Subcutaneous abdominal adipose tissue (tissue), 5 donors: ENCODE measurements around the gene FUBP3.

Source experiments
- H3K27ac ChIP-seq: one replicate; pipeline ENCODE4 v1.7.0; 2013; ENCODE audit warnings: low read depth, mild to moderate bottlenecking, inconsistent platforms, low read length, moderate library complexity
- H3K27me3 ChIP-seq, 5 donors: one replicate each; pipeline ENCODE4 v1.7.0; 2013; ENCODE audit warnings: low read length in 5 of 5, inconsistent platforms in 1 of 5; ENCODE audit not compliant: control insufficient read depth in 5 of 5, insufficient read depth in 4 of 5
- H3K36me3 ChIP-seq, 5 donors: one replicate each; pipeline ENCODE4 v1.7.0; 2013; ENCODE audit warnings: low read length in 5 of 5; ENCODE audit not compliant: control insufficient read depth in 5 of 5, insufficient read depth in 5 of 5
- H3K4me1 ChIP-seq, 5 donors: one replicate each; pipeline ENCODE4 v1.7.0; 2013; ENCODE audit warnings: low read length in 5 of 5, mild to moderate bottlenecking in 3 of 5, moderate library complexity in 1 of 5; ENCODE audit not compliant: control insufficient read depth in 5 of 5, insufficient read depth in 5 of 5
- H3K4me3 ChIP-seq, 5 donors: one replicate each; pipeline ENCODE4 v1.7.0; 2013; ENCODE audit warnings: low read length in 5 of 5, low read depth in 1 of 5
- H3K9ac ChIP-seq, 5 donors: one replicate each; pipeline ENCODE4 v1.7.0; 2013; ENCODE audit warnings: low read length in 5 of 5, mild to moderate bottlenecking in 4 of 5, moderate library complexity in 3 of 5
- H3K9me3 ChIP-seq, 5 donors: one replicate each; pipeline ENCODE4 v1.7.0; 2013; ENCODE audit warnings: low read length in 5 of 5; ENCODE audit not compliant: control insufficient read depth in 5 of 5
- donor health status: healthy.
- donor health status: healthy.
- donor health status: healthy.
- donor health status: healthy.
- donor health status: healthy.

Gene FUBP3

GRCh38 chr9:130665431-130666392, 86.3 kb downstream of the FUBP3 start:
- Histone ChIP-seq H3K27me3 (peaks cover 53 to 78% (median 74%) of the 10 kb centered on the region in 5 donors), H3K27ac (no peak overlapping the region), H3K36me3 (no peaks in the 10 kb centered on the region), H3K9ac (no peak overlapping the region), H3K4me3 (no peak overlapping the region), H3K4me1 (peaks cover 0 to 55% (median 46%) of the 10 kb centered on the region in 5 donors), H3K9me3 (no peaks in the 10 kb centered on the region)

GRCh38 chr9:130666393-130667119, 87.2 kb downstream of the FUBP3 start:
- no peak overlapping the region for H3K9ac ChIP-seq
- peaks cover 47 to 71% (median 65%) of the 10 kb centered on the region in 5 donors for H3K27me3 ChIP-seq
- H3K9me3 ChIP-seq: no peaks in the 10 kb centered on the region
- H3K4me1 ChIP-seq: peaks cover 0 to 48% (median 40%) of the 10 kb centered on the region in 5 donors
- H3K27ac ChIP-seq: no peak overlapping the region
- H3K36me3 ChIP-seq: no peaks in the 10 kb centered on the region
- no peak overlapping the region for H3K4me3 ChIP-seq

- Histone ChIP-seq H3K27me3 (peaks cover 41 to 66% (median 60%) of the 10 kb centered on the region in 5 donors), H3K4me1 (peaks cover 0 to 43% (median 38%) of the 10 kb centered on the region in 5 donors), H3K9ac (no peak overlapping the region)
Observed at GRCh38 chr9:130667120-130667435, 87.7 kb downstream of the FUBP3 start.

GRCh38 chr9:130668196-130668595, 88.8 kb downstream of the FUBP3 start:
- Histone ChIP-seq H3K9ac (no peak overlapping the region), H3K27me3 (peaks cover 30 to 54% (median 49%) of the 10 kb centered on the region in 5 donors), H3K4me1 (peaks cover 0 to 32% (median 28%) of the 10 kb centered on the region in 5 donors)

More at GRCh38 chr9:130667120-130667435, 87.7 kb downstream of the FUBP3 start:
- no peaks in the 10 kb centered on the region for H3K9me3 ChIP-seq
- H3K4me3 ChIP-seq: no peak overlapping the region
- H3K36me3 ChIP-seq: no peaks in the 10 kb centered on the region
- no peak overlapping the region for H3K27ac ChIP-seq

GRCh38 chr9:130668659-130669058, 89.3 kb downstream of the FUBP3 start:
- H3K9me3 ChIP-seq: no peaks in the 10 kb centered on the region
- no peaks in the 10 kb centered on the region for H3K36me3 ChIP-seq
- H3K9ac ChIP-seq: no peak overlapping the region
- no peak overlapping the region for H3K4me3 ChIP-seq
- peaks cover 28 to 50% (median 44%) of the 10 kb centered on the region in 5 donors for H3K27me3 ChIP-seq
- H3K4me1 ChIP-seq: peaks cover 0 to 28% (median 23%) of the 10 kb centered on the region in 5 donors
- H3K27ac ChIP-seq: no peak overlapping the region

More at GRCh38 chr9:130668196-130668595, 88.8 kb downstream of the FUBP3 start:
- H3K36me3 ChIP-seq: no peaks in the 10 kb centered on the region
- no peaks in the 10 kb centered on the region for H3K9me3 ChIP-seq
- no peak overlapping the region for H3K27ac ChIP-seq
- H3K4me3 ChIP-seq: no peak overlapping the region

GRCh38 chr9:130669965-130670364, 90.6 kb downstream of the FUBP3 start:
- no peak overlapping the region for H3K27ac ChIP-seq
- peaks cover 23 to 38% (median 35%) of the 10 kb centered on the region in 5 donors for H3K27me3 ChIP-seq
- peaks cover 0 to 15% (median 11%) of the 10 kb centered on the region in 5 donors for H3K4me1 ChIP-seq
- no peak overlapping the region for H3K9ac ChIP-seq
- no peaks in the 10 kb centered on the region for H3K36me3 ChIP-seq
- no peaks in the 10 kb centered on the region for H3K9me3 ChIP-seq
- H3K4me3 ChIP-seq: no peak overlapping the region

GRCh38 chr9:130670644-130671043, 91.3 kb downstream of the FUBP3 start:
- Histone ChIP-seq H3K27me3 (peaks cover 21 to 34% (median 30%) of the 10 kb centered on the region in 5 donors), H3K9me3 (no peaks in the 10 kb centered on the region)

GRCh38 chr9:130672466-130672865, 93.1 kb downstream of the FUBP3 start:
- H3K9me3 ChIP-seq: no peaks in the 10 kb centered on the region
- H3K27me3 ChIP-seq: peaks cover 6 to 18% (median 12%) of the 10 kb centered on the region in 5 donors
- no peak overlapping the region for H3K9ac ChIP-seq
- no peaks in the 10 kb centered on the region for H3K4me1 ChIP-seq
- H3K36me3 ChIP-seq: no peaks in the 10 kb centered on the region
- H3K27ac ChIP-seq: no peak overlapping the region
- H3K4me3 ChIP-seq: no peak overlapping the region

More at GRCh38 chr9:130670644-130671043, 91.3 kb downstream of the FUBP3 start:
- no peak overlapping the region for H3K9ac ChIP-seq
- no peak overlapping the region for H3K4me3 ChIP-seq
- no peak overlapping the region for H3K27ac ChIP-seq
- H3K36me3 ChIP-seq: no peaks in the 10 kb centered on the region
- peaks cover 0 to 11% (median 8%) of the 10 kb centered on the region in 5 donors for H3K4me1 ChIP-seq

GRCh38 chr9:130672933-130673615, 93.7 kb downstream of the FUBP3 start:
- H3K4me1 ChIP-seq: no peaks in the 10 kb centered on the region
- no peak overlapping the region for H3K27ac ChIP-seq
- H3K36me3 ChIP-seq: no peaks in the 10 kb centered on the region
- H3K9me3 ChIP-seq: no peaks in the 10 kb centered on the region
- no peak overlapping the region for H3K9ac ChIP-seq
- H3K4me3 ChIP-seq: no peak overlapping the region
- peaks cover 0 to 15% (median 6%) of the 10 kb centered on the region in 5 donors for H3K27me3 ChIP-seq
